Mucosa of descending colon (tissue), 3 donors: Measurements from ENCODE around the gene SNX30. TPM values are rescaled to one million over a fixed set of nuclear protein-coding genes. Genes with fewer than 3 reads are reported as not detected.

ENCODE experiments used
- ATAC-seq: fragments of 200-7000 bp; cut with Tn5 transposase; one replicate; pipeline ENCODE4 v1.9.1; 2020; ENCODE audit warnings: mild to moderate bottlenecking, moderate library complexity
- DNase-seq, 3 donors: peaks; one replicate each; pipeline ENCODE4 v3.0.0-alpha.2; 2020
- H3K36me3 ChIP-seq: fragments of 200-600 bp; one replicate; pipeline ENCODE4 v1.8.0; 2021; ENCODE audit warnings: low read depth, mild to moderate bottlenecking
- H3K4me1 ChIP-seq: fragments of 200-600 bp; one replicate; pipeline ENCODE4 v1.8.0; 2021; ENCODE audit warnings: low read depth, mild to moderate bottlenecking
- H3K4me3 ChIP-seq: fragments of 200-600 bp; one replicate; pipeline ENCODE4 v1.8.0; 2021; ENCODE audit warnings: mild to moderate bottlenecking
- H3K9me3 ChIP-seq: fragments of 200-600 bp; one replicate; pipeline ENCODE4 v1.8.0; 2021; ENCODE audit warnings: mild to moderate bottlenecking
- intact Hi-C, 2 donors: fragments of 100-400 bp; cut with DNase I in 1 of 2; cut with micrococcal nuclease in 1 of 2; formaldehyde crosslinking; loops; one replicate each; pipeline versions ENCODE4 v1.11.0 to v1.11.1; 2022; cut with DNase I, micrococcal nuclease
- total RNA-seq, 3 donors: library from RNA; stranded (reverse); fragmentation: NEBNext Ultra II Directional in 2 of 3; extraction: Animal tissue kit (Norgen Biotek cat#: 25700) in 2 of 3; gene quantifications; one replicate each; pipeline versions ENCODE4 v1.2.1 to v1.2.4, GENCODE V29; 2021 to 2023
- TF ChIP-seq, protein P1 (sequence below): fragments of 200-600 bp; IDR thresholded peaks from one replicate; pipeline ENCODE4 v1.8.0; 2022; ENCODE audit warnings: antibody characterized with exemption, mild to moderate bottlenecking
- donor health status: DM: no; HTN: no; CAD: no; lungs with moderate emphysema.
- donor health status: DM: no; HTN: no; CAD: no.
- donor health status: DM: no; HTN: yes; CAD: no.

SNX30 gene
- total RNA-seq, 3 donors from 2014 or later = 19.0 to 38.6 (median 34.8) TPM

DNA sequence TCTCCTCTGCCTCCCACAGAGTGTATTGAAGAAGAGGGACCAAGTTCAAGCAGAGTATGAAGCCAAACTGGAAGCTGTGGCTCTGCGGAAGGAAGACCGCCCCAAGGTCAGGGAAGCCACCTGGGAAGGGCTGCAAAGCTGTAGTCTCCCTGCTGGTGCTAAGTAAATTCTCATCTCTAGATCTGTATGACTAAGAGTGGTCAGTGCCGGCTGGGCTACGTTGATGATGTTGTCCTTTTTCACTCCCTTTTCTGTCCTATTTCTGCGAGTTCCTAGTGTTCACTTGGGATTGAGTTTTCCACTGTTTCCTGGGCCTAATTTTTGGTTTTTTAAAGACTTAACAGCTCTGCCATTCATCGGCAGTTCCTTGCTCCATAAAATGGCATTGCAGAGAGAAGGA, 100.3 kb downstream of the SNX30 start:
- no peak for DNase-seq

DNA sequence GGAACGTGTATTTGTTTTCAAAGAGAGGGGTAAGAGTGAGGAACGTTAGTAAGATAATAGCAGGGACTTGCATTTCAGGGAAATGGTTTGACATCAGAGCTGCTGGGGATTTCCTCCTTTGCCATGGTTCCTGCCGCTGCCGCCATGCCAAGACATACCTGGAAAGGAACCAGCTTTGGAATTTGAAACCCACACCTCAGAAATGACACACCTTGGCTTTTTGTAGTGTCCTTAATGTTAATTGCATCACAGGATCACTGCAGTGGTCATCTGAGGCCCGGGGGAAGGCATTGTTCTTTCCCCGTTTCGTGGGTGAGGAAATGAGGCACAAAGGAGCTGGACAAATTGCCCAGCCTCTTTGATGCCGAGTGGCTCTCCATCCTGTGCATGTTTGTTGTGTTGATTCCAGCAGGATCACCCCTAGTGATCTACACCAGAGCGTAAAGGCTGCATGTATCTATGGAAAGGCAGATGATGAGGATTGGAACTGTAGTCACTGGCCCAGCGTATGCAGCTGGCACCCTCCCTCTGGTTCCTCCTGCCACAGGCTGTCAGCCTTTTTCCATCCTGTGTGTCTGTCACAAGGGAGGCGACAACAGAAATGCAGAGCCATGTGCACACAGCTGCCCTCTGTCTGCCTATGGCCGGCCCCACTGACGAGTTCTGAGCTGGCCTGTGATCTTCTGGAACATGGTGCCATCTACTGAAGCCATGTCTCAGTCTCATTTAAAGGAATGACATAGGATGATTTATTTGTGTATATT, 102.4 kb downstream of the SNX30 start:
- Histone ChIP-seq H3K9me3 (no peaks in the 10 kb centered on the region), H3K4me1 (no peaks in the 10 kb centered on the region), H3K36me3 (no peaks in the 10 kb centered on the region), H3K4me3 (no peak overlapping the region)
- DNase-seq = no peak
- intact Hi-C loops = no loop called here
- TF ChIP-seq, protein P1, sequence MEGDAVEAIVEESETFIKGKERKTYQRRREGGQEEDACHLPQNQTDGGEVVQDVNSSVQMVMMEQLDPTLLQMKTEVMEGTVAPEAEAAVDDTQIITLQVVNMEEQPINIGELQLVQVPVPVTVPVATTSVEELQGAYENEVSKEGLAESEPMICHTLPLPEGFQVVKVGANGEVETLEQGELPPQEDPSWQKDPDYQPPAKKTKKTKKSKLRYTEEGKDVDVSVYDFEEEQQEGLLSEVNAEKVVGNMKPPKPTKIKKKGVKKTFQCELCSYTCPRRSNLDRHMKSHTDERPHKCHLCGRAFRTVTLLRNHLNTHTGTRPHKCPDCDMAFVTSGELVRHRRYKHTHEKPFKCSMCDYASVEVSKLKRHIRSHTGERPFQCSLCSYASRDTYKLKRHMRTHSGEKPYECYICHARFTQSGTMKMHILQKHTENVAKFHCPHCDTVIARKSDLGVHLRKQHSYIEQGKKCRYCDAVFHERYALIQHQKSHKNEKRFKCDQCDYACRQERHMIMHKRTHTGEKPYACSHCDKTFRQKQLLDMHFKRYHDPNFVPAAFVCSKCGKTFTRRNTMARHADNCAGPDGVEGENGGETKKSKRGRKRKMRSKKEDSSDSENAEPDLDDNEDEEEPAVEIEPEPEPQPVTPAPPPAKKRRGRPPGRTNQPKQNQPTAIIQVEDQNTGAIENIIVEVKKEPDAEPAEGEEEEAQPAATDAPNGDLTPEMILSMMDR = no peak
- ATAC-seq = no peak

More for the DNA sequence above, 100.3 kb downstream of the SNX30 start:
- intact Hi-C loops = no loop called here
- H3K36me3 ChIP-seq = no peaks in the 10 kb centered on the region
- no peak for ATAC-seq
- H3K9me3 ChIP-seq = no peaks in the 10 kb centered on the region
- H3K4me1 ChIP-seq = no peaks in the 10 kb centered on the region
- TF ChIP-seq, protein P1 = no peak
- no peak overlapping the region for H3K4me3 ChIP-seq

DNA sequence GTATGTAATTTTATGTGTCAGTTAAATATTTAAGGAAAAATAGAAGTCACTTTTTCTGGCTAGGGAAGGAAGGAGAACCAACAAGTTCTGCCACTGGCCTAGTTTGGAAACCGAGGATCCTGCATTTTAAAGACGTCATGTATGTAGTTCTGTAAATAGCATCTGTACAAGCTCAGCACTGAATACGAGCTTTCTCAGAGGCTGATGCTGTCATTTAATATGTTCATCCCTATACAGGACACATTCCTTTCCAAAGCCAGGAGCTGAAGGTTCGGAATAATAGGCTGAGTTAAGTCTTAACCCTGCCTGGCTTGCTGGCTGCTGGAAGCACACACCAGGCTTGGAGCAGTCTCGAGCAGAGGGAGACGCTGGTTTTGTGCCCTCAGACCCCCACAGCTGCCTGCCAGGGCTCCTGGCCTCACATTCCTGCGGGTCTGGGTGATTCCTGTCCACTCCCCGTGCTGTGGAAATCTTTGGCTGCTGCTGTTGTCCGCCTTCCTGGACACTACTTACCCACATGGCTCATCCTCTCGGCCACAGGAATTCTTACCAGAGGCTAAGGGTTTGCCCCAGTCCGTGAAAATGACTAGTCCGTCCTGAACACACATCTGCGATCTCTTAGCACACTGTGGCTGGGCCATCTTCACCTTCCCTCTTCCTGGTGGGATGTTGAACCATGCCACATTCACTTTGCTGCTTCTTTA, 103.5 kb downstream of the SNX30 start:
- TF ChIP-seq, protein P1 = no peak
- Histone ChIP-seq H3K4me3 (no peak overlapping the region), H3K4me1 (no peaks in the 10 kb centered on the region), H3K36me3 (no peaks in the 10 kb centered on the region), H3K9me3 (no peaks in the 10 kb centered on the region)
- DNase-seq = no peak
- intact Hi-C loops = no loop called here
- no peak for ATAC-seq

- DNase-seq (no peak), ATAC-seq (no peak)
- intact Hi-C loops = no loop called here
- TF ChIP-seq, protein P1 = no peak
- Histone ChIP-seq H3K9me3 (no peaks in the 10 kb centered on the region), H3K4me3 (no peak overlapping the region), H3K4me1 (no peaks in the 10 kb centered on the region), H3K36me3 (no peaks in the 10 kb centered on the region)
Observed at GRCh38 chr9:112854657-112855056, 104.1 kb downstream of the SNX30 start.

- Histone ChIP-seq H3K9me3 (no peaks in the 10 kb centered on the region), H3K4me3 (no peak overlapping the region), H3K36me3 (no peaks in the 10 kb centered on the region), H3K4me1 (no peaks in the 10 kb centered on the region)
- no peak for ATAC-seq
- intact Hi-C loops = no loop called here
- DNase-seq = no peak
- TF ChIP-seq, protein P1 = no peak
Observed at GRCh38 chr9:112856200-112856599, 105.6 kb downstream of the SNX30 start.
